Epidermal melanocyte (primary cell): ENCODE measurements around the gene FUT6.
"Not testable (repeated sequence)": the region's sequence is repeated elsewhere in the genome, so short reads cannot be mapped to it uniquely, and the experiment has no call there.

Experiments used
- DNase-seq: peaks from one replicate; pipeline ENCODE4 v3.0.0; 2011; ENCODE audit warnings: low spot score; ENCODE audit not compliant: insufficient read length

The FUT6 gene, protein sequence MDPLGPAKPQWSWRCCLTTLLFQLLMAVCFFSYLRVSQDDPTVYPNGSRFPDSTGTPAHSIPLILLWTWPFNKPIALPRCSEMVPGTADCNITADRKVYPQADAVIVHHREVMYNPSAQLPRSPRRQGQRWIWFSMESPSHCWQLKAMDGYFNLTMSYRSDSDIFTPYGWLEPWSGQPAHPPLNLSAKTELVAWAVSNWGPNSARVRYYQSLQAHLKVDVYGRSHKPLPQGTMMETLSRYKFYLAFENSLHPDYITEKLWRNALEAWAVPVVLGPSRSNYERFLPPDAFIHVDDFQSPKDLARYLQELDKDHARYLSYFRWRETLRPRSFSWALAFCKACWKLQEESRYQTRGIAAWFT

DNA sequence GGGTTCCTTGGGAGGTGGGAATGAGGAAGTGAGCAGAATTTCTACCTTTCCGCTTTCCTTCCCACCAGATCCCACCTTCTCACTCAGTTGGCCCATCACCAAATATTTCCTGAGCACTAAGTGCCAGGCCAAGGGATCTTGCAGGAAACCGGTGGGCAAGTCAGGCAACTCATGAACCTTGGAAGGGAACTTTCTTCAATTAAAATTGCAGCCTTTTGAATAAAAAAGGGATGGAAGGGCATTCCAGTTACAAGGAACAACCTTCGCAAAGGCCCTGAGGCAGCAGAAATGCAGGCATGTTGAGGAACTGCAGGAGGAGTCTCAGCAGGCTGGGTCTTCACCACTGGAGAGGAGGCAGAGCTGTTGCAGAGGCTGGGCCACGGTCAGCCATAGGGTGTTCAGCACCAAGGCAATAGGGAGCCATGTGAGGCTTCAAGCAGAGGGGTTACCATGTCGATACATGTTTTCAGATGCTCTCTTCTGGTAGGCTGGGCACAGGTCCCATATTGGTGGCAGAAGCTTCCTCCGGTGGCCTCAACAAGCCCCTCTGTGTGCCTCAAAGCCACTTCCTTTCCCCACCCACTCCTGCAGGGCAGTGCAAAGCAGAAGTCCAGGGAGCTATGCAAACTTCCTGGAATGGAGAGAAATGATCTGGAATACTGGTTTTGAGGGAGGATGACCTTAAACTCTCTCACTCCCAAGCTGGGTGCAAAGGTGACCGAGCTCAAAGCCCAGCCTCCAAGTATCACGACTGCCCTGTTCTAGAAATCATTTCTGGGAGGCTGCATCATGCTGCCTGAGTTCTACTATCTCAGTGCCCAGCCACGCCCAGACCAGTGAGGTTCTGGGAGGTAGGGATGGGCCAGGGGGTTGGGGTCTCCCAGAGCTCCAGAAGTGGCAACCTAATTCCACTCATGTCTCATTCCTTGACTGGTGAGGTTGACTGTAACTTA, at the start of gene FUT6:
TSS of gene FUT6 (minus strand) at position 638 of the 953 bp plus-strand sequence. CDS start 7,135 bp downstream, outside the sequence.
- no peak for DNase-seq

DNA sequence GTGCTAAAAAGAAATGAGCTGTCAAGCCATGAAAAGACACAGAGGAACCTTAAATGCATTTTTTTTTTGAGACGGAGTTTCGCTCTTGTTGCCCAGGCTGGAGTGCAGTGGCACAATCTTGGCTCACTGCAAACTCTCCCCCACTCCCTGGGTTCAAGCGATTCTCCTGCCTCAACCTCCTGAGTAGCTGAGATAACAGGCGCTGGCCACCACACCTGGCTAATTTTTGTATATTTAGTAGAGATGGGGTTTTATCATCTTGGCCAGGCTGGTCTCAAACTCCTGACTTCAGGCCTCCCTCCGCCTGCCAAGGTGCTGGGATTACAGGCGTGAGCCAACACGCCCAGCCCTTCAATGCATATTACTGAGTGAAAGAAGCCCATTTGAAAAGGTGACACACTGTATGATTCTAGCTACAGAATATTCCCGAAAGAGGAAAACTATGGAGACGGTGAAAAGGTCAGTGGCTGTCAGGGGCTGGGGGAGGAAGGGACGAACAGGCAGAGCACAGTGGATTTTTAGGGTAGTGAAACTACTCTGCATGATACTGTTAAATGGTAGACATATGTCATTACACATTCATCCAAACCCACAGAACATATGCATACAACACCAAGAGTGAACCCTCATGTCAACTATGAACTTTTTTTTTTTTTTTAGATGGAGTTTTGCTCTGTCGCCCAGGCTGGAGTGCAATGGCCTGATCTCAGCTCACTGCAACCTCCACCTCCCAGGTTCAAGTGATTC, 44.7 kb upstream of the FUT6 start:
- DNase-seq, result not testable (repeated sequence)

DNA sequence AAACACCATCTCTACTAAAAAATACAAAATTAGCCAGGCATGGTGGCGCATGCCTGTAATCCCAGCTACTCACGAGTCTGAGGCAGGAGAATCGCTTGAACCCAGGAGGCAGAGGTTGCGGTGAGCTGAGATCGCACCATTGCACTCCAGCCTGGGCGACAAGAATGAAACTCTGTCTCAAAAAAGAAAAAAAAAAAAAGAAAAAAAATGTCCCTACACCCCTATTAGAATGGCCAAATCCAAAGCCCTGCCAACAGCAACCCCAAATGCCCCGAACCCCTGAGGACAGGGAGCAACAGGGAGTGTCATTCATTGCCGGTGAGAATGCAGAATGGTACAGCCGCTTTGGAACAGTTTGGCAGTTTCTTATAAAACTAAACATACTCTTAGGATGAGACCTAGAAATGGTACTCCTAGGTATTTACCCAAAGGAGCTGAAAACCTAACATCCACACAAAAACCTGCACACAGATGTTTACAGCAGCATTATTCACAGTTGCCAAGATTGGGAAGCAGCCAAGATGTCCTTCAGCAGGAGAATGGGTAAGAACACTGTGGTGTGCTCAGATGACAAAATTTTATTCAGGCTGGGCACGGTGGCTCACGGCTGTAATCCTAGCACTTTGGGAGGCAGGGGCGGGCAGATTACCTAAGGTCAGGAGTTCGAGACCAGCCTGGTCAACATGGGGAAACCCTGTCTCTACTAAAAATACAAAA, 43.8 kb upstream of the FUT6 start:
- not testable (repeated sequence) for DNase-seq

DNA sequence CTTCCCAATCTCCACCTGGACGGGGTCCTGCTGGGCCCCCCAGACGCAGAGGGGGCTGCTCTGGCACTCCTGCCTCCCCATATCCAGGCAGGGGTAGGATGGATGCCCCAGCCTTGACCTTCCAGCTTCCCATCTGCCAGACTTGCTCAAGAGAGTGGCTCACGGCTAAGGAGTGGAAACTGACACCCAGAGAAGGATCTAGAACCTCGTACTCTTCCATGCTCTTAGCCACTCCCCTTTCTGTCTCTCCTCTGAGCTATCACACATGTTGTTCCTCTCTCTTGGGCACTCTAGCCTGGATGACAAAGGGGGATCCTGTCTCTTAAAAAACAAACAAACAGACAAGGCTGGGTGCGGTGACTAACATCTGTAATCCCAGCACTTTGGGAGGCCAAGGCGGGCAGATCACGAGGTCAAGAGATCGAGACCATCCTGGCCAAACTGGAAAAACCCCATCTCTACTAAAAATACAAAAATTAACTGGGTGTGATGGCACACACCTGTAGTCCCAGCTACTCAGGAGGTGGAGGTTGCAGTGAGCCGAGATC, 43.0 kb upstream of the FUT6 start:
- DNase-seq, result no peak

DNA sequence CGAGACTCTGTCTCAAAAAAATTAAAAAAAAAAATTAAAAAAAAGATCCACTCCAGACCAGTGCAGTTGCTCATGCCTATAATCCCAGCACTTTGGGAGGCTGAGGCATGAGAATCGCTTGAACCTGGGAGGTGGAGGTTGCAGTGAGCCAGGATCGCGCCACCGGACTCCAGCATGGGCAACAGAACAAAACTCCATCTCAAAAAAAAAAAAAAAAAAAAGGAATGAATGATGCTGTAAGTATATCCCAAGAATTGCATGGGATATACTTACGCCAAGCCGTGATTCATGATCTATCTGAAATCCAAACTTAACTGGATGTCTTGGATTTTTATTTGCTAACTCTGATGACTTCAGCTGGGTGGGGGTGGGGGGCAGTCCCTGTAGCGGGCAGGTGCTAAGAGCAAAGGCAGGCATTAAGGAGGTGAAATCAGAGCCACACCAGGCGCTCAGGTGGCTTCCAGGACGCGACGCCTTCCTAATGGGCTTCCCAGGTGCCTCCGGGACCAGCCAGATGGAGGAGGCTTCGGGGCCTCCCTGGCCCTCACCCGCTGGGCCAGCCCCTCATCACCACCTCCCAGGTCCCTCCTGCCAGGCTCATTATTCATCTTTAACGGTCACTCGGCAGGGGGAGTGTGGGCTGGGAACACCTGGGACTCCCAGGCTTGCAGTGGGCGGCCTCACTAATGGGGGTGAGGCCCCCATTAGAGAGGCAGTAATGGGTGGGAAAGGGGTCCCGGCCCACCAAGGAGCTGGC, 42.2 kb upstream of the FUT6 start:
- no peak for DNase-seq

DNA sequence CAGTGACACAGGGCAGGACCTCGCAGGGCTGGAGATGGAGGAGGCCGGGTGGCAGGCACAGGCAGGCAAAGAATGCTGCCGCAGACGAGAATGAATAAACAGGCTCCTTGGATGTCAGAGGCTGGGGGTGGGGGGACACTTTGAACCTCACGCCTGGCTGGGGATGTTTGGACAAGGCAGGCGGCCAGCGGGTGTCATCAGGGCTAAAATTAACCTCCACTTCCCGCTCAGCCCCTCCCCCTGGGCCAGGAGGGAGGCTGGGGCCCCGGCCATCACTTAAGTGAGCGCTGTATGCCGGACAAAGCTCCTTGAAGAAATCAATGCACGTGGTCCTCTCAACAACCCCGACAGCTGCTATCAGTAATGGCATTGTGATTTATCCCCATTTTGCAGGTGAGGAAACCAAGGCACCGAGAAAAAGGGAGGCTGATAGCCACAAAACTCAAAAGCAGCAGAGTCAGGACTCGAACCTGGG, 41.1 kb upstream of the FUT6 start:
- DNase-seq, result no peak

DNA sequence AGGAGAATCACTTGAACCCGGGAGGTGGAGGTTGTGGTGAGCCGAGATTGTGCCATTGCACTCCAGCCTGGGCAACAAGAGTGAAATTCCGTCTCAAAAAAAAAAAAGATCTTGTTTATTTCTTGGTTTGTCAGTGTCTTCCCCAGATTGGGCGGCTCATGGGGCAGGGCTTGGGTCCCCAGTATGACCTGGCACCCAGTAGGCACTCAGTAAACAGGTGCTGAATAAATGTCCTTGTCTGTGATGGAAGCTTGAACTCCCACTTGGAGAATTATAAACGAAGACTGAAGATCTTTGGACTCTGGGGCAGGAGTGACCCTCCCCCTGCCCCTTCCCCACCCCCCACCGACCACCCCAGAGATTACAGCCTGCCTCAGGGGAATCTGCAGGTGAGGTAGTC, 40.7 kb upstream of the FUT6 start:
- DNase-seq, result no peak

DNA sequence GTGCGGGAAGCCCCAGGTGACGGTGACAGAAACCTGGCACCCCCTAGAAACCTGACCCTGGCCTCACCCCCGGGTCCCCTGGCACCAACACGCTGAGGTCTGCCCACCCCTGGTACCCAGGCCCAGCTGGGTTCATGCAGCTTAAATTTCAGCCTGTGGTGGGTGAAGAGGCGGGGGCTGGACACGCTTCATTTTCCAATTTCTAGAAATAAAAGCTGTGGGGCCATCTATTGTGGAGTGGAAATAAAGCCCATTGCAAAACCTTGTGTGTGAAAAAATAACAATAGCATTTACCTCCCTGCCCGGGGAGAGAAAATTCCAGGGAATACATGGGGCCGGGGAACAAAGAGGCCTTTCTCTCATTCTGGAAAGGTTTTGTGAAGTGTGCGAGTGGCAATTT, 38.4 kb upstream of the FUT6 start:
- DNase-seq, result no peak

DNA sequence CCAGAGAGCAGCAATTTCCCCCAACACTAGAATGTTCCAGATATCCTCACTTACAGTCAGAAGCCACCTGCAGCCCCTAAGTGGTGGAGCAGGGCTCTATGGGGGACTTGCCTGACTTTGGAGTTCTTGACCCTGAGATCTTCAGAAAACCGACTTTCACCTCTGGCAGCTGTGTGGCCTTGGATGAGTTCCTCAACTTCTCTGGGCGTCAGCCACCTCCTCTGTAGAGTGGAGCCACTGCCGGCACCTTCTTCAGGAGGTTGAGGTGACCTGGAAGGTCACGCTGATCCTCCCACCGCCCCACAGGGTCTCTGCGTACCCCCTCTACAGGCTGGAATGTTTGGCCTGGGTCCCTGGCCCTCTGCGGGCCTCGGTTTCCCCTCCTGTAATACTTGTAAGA, 37.9 kb upstream of the FUT6 start:
- DNase-seq, result no peak

DNA sequence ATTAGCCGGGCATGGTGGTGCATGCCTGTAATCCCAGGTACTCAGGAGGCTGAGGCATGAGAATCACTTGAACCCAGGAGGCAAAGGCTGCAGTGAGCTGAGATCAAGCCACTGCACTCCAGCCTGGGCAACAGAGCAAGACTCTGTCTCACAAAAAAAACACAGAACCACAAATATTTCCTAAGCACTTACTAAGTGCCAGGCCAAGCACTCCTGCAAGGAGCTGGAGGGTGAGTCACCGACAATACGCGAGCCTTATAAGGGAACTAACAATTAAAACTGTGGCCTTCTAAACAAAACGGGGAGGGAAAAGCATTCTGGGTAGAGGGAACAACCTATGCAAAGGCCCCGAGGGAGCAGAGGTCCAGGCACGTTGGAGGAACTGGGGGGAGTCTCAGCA, 35.0 kb upstream of the FUT6 start:
- not testable (repeated sequence) for DNase-seq

DNA sequence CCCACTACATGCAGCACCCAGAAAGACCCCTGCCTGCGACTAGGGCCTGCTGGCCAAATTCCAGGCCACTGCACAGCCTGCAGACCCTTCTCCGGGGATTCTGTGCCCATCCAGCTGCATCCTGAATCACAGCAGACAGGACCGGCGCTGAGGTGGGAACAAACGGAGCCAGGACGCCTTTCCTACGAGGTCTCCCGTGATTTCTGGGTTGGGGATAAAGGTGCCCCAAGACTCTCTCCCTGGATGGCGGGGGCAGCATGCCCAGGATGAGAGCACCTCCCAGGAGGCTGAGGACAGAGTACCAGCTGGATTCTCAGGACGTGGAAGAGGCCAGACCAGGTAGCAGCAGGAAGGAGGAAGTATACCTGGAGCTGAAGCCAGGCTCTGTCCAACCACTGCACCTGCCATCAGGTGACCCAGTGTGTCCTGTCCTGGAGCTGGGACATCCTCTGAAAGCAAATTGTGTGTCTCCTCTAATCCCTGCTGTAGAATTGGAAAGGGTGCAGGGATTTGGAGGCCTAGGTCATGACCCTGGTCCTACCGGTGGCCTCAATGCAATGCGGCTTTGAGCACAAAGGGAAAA, 34.2 kb upstream of the FUT6 start:
- DNase-seq, result no peak

DNA sequence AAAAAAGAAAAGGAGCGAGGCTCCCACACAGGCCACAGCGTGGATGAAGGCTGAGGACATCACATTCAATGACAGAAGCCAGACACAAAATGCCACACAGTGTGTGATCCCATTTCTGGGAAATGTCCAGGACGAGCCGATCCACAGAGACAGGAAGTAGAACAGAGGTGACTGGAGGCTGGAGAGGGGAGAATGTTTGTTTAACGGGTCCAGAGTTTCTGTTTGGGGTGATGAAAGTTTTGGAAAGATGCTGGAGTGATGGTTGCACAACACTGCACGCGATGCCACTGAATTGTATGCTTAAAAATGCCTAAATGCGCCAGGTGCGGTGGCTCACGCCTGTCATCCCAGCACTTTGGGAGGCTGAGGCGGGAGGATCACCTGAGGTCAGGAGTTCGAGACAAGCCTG, 31.5 kb upstream of the FUT6 start:
- no peak for DNase-seq

DNA sequence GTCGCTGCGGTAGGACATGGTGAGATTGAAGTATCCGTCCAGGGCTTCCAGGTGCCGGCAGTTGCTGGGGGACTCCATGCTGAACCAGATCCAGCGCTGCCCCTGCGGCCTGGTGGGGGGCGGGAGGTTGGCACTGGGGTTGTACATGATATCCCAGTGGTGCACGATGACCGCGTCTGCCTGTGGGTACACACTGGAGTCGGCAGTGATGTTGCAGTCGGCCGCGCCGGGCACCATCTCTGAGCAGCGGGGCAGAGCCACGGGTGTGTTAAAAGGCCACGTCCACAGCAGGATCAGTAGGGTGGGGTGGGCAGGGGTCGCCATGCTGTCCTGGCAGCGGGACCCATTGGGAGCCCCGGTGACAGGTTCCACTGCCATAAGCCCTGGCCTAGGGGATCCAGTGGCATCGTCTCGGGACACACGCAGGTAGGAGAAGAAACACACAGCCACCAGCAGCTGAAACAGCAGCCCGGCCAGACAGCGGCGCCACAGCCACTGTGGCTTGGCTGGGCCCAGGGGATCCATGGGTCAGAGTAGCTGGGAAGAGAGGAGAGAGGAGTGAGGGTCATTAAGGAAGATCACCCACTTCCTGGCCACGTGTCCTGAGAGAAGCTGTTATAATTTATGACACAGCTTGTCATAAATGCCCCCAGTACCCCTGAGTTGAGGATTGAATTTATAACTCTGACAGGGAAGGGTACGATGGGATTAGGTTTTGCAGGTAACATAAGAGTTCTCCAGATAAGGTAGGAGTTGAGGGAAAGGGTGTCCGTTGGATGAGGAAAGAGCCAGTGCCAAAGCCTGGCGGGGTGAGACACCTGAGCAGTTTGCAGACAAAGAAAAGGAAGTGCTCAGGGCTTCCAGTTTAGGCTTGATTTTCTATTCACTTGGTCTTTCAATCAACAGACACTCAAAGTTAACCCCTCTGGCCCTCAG, 28.0 kb upstream of the FUT6 start:
- DNase-seq, result no peak

DNA sequence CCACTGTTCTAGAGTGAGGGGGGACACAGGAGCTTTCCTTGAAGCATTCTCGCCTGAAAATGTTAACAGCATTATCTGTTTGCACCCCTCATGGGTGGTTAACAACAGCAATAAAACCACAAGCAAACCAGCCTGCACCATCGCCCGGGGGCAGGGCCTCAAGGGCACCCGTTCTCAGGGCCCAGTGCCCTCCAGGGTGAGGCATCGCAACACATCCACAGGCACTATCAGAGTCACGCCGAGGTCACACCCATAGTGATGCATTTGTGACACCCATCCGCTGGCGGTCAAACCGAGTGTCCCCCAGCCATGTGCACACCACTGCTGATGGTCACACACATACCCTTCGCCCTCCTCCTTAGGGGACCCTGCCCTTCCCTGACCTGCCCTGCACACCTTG, 26.3 kb upstream of the FUT6 start:
- no peak for DNase-seq

DNA sequence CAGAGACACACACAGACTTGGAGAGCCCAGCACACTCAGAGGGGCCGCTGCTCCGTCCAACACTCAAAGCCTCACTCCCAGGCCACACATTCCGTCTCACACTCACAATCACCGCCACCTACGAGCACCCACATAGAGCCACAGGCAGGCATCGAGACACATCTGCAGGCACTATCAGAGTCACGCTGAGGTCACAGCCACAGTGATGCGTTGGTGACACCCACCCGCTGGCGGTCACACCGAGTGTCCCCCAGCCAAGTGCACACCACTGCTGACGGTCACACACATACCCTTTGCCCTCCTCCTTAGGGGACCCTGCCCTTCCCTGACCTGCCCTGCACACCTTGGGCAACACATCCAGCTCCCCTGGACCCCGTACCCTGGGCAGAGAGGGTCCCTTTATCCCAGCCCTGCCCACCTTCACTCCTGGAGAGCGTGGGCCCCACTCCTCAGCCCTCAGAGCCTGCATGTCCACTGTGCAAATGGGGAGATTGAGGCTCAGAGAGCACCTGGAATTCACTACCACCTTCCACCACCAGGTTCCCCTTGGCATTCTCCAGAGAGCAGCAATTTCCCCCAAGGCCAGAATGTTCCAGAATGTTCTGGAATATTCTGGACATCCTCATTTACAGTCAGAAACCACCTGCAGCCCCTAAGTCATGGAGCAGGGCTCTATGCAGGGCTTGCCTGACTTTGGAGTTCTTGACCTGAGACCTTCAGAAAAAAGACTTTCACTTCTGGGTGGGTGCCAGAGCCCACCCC, 25.4 kb upstream of the FUT6 start:
- no peak for DNase-seq

DNA sequence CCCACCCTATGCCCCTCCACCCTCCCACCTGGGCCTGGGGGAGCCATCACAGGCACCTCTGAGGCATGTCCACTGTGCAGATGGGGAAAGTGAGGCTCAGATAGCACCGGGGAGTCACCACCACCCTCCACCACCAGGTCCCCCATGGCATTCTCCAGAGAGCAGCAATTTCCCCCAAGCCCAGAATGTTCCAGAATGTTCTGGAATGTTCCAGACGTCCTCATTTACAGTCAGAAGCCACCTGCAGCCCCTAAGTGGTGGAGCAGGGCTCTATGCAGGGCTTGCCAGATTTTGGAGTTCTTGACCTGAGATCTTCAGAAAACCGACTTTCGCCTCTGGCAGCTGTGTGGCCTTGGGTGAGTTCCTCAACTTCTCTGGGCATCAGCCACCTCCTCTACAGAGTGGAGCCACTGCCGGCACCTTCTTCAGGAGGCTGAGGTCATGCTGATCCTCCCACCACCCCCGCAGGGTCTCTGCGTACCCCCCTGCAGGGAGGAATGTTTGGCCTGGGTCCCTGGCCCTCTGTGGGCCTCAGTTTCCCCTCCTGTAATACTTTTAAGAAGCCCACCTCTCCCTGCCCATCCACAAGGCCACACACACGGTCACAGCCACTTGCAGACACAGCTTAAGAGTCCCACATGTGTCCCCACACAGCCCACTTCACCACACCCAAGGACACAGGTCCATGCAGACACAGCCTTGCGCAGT, 24.7 kb upstream of the FUT6 start:
- DNase-seq, result no peak

DNA sequence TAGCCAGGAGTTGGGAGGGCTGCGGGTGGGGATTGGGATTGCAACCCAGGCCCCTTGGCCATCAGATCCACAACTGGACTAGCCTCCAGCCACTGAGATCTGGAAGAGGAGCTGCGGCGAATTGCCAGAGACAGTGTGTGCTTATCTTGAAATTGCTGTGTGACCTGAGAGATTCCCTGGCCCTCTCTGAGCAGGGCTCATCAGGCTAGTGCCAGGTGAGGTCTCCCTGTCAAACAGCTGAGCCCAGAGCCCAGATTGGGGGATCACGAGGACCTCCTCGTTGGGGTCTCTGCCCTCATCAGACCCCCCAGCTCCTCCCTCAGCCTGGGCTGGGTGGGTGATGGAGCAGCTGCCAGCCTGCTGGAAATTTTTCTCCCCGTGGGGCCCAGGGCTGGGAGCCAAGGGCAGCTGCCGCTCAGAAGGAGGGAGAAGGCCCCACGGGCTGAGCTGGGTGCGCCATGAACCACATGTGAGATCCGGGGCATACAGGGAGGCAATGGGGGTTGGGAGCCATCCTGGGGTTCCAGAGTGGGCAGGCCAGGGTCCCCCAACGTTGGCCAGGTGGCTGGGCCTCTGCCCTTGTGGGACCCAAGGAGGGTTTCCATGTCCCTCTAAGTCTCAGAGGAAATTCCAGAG, 23.6 kb upstream of the FUT6 start:
- no peak for DNase-seq
